ENCODE data around the gene DUSP21.

DNA sequence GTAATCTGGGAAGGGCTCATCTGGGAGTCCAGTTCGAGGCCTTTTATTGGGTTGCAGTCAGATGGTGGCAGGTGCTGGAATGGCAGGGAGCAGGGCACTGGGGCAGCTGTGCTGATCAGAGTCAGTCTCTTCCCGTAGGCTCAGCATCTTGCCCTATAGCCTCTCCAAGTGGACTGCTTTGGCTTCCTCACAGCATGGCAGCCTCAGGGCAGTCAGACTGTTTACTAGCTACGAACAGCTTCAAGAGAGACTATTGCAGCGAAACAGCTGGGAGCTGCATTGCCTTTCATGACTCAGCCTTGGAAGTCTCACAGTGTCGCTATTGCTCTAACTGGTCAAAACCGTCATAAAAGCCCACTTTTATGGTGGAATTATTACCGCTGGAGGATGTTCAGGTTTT lies 26.8 kb upstream of the DUSP21 start:
- TF ChIP-seq CTCF (conservative IDR thresholded peaks at IDR 0.05; ENCODE audit: low read depth, low read length): no peak
- TF ChIP-seq POLR2A (IDR thresholded peaks at IDR 0.05; ENCODE audit: low read depth, low read length): no peak
- TF ChIP-seq NFE2L2 (IDR thresholded peaks at IDR 0.05; ENCODE audit: low read depth, low read length): no peak
- no peak for TF ChIP-seq RAD21 (IDR thresholded peaks at IDR 0.05; ENCODE audit: low read length)
- no peak for TF ChIP-seq RFX5 (IDR thresholded peaks at IDR 0.05; ENCODE audit: low read depth, low read length)
- no peak for TF ChIP-seq MAZ (IDR thresholded peaks at IDR 0.05; ENCODE audit: borderline replicate concordance, low read depth, low read length)
